ENCODE measurements around the gene SLC29A4.

GRCh38 chr7:5310822-5311405 is 28.2 kb downstream of the SLC29A4 start:
- no peak for TF ChIP-seq CTCF (IDR thresholded peaks at IDR 0.05; ENCODE audit: extremely low read depth in 1 of 2, insufficient read depth in 1 of 2, low read depth in 1 of 2, low read length in 2 of 2)
- TF ChIP-seq FOS (IDR thresholded peaks at IDR 0.05; ENCODE audit: borderline replicate concordance, insufficient read depth, low read length) = no peak
- no peak for TF ChIP-seq POLR2A (IDR thresholded peaks at IDR 0.05; ENCODE audit: low read depth, low read length)
- no peak for TF ChIP-seq EZH2 (IDR thresholded peaks at IDR 0.05; ENCODE audit: borderline replicate concordance, low read depth, low read length, severe bottlenecking)
- no peak for TF ChIP-seq JUN (IDR thresholded peaks at IDR 0.05; ENCODE audit: borderline replicate concordance, insufficient read depth, insufficient read length, low read depth)
- no peak for TF ChIP-seq POLR2AphosphoS5 (IDR thresholded peaks at IDR 0.05; ENCODE audit: insufficient read depth, low read depth, low read length)
- no peak for TF ChIP-seq MAX (IDR thresholded peaks at IDR 0.05; ENCODE audit: insufficient read depth, insufficient read length)
- no peak for TF ChIP-seq GATA2 (IDR thresholded peaks at IDR 0.05; ENCODE audit: insufficient read depth, insufficient read length, low read depth, low read length)
- TF ChIP-seq MYC (IDR thresholded peaks at IDR 0.05; ENCODE audit: low read depth, low read length) = no peak

Data from endothelial cell of umbilical vein (primary cell).